Thyroid gland (tissue), 4 donors: ENCODE data around the gene SFXN5. TPM values are rescaled to one million over a fixed set of nuclear protein-coding genes. Genes with fewer than 3 reads are reported as not detected.

Source experiments
- DNase-seq, 2 donors: peaks; one replicate each; pipeline ENCODE4 v3.0.0-alpha.2; 2019
- H3K27ac ChIP-seq, 3 donors: fragments of 200-600 bp; sonication (generic); 1 replicate in 2 of 3; 2 replicates in 1 of 3; pipeline ENCODE4 v1.5.1; 2016 to 2019; ENCODE audit warnings: mild to moderate bottlenecking in 1 of 3, moderate library complexity in 1 of 3
- H3K27me3 ChIP-seq: fragments of 200-600 bp; sonication (generic); one replicate; pipeline ENCODE4 v1.5.1; 2019
- H3K36me3 ChIP-seq, 2 donors: fragments of 200-600 bp; sonication (generic); one replicate each; pipeline ENCODE4 v1.5.1; 2016 to 2019
- H3K4me1 ChIP-seq, 2 donors: fragments of 200-600 bp; sonication (generic); one replicate each; pipeline ENCODE4 v1.5.1; 2017 to 2019
- H3K4me3 ChIP-seq, 3 donors: fragments of 200-600 bp; sonication (generic); replicated peaks in 1 of 3; 1 replicate in 2 of 3; 2 replicates in 1 of 3; pipeline ENCODE4 v1.5.1; 2016; ENCODE audit warnings: mild to moderate bottlenecking in 1 of 3
- H3K9me3 ChIP-seq: fragments of 200-600 bp; sonication (generic); one replicate; pipeline ENCODE4 v1.5.1; 2017
- POLR2A ChIP-seq, 2 donors: fragments of 450-650 bp; IDR thresholded peaks; one replicate each; pipeline ENCODE4 v1.6.1; 2017; ENCODE audit warnings: antibody characterized with exemption in 2 of 2, mild to moderate bottlenecking in 2 of 2, moderate library complexity in 1 of 2
- WGBS, 2 donors: methylation state at CpG; one replicate each; pipeline ENCODE4 v1.1.5; 2017; 5-methylcytosine and 5-hydroxymethylcytosine counted together
- intact Hi-C: fragments of 100-400 bp; cut with DNase I; formaldehyde crosslinking; loops from one replicate; pipeline ENCODE4 v1.15.1; 2023
- total RNA-seq, 4 donors: library from RNA; depleted of rRNA; stranded (reverse); fragments of >200 nt; gene quantifications; one replicate each; pipeline ENCODE4 v1.2.3, GENCODE V29; 2016
- TF ChIP-seq, protein P1 (sequence below), 6 experiments: fragments of 200-600 bp in 3 of 6; fragments of 450-650 bp in 3 of 6; sonication (generic) in 3 of 6; IDR thresholded peaks; one replicate each; pipeline ENCODE4 v1.5.1; 2016 to 2019; ENCODE audit warnings: antibody characterized with exemption in 6 of 6, mild to moderate bottlenecking in 2 of 6, inconsistent platforms in 1 of 6, moderate library complexity in 1 of 6

The SFXN5 gene
- total RNA-seq, 4 donors from 2014 or later, result 10.3 to 17.2 (median 16.5) TPM

DNA sequence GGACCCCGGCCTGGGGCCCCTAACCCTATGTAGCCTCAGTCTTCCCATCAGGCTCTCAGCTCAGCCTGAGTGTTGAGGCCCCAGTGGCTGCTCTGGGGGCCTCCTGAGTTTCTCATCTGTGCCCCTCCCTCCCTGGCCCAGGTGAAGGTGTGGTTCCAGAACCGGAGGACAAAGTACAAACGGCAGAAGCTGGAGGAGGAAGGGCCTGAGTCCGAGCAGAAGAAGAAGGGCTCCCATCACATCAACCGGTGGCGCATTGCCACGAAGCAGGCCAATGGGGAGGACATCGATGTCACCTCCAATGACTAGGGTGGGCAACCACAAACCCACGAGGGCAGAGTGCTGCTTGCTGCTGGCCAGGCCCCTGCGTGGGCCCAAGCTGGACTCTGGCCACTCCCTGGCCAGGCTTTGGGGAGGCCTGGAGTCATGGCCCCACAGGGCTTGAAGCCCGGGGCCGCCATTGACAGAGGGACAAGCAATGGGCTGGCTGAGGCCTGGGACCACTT is 137.8 kb downstream of the SFXN5 start:
- DNase-seq, result no peak
- H3K27me3 ChIP-seq, result no peaks in the 10 kb centered on the region

DNA sequence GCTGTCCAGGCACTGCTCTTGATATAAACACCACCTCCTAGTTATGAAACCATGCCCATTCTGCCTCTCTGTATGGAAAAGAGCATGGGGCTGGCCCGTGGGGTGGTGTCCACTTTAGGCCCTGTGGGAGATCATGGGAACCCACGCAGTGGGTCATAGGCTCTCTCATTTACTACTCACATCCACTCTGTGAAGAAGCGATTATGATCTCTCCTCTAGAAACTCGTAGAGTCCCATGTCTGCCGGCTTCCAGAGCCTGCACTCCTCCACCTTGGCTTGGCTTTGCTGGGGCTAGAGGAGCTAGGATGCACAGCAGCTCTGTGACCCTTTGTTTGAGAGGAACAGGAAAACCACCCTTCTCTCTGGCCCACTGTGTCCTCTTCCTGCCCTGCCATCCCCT is 138.3 kb downstream of the SFXN5 start:
- H3K27ac ChIP-seq, result no peak overlapping the region
- no peak for TF ChIP-seq POLR2A (IDR thresholded peaks at IDR 0.05)
- TF ChIP-seq, protein P1, sequence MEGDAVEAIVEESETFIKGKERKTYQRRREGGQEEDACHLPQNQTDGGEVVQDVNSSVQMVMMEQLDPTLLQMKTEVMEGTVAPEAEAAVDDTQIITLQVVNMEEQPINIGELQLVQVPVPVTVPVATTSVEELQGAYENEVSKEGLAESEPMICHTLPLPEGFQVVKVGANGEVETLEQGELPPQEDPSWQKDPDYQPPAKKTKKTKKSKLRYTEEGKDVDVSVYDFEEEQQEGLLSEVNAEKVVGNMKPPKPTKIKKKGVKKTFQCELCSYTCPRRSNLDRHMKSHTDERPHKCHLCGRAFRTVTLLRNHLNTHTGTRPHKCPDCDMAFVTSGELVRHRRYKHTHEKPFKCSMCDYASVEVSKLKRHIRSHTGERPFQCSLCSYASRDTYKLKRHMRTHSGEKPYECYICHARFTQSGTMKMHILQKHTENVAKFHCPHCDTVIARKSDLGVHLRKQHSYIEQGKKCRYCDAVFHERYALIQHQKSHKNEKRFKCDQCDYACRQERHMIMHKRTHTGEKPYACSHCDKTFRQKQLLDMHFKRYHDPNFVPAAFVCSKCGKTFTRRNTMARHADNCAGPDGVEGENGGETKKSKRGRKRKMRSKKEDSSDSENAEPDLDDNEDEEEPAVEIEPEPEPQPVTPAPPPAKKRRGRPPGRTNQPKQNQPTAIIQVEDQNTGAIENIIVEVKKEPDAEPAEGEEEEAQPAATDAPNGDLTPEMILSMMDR (IDR thresholded peaks at IDR 0.05), result no peak
- H3K4me1 ChIP-seq, result no peaks in the 10 kb centered on the region
- no peaks in the 10 kb centered on the region for H3K27me3 ChIP-seq
- no peak overlapping the region for H3K4me3 ChIP-seq
- no peaks in the 10 kb centered on the region for H3K9me3 ChIP-seq
- 78 to 91% methylated on average over 5 of the region's 5 CpGs for WGBS, 2 donors
- no peaks in the 10 kb centered on the region for H3K36me3 ChIP-seq
- DNase-seq, result no peak
- intact Hi-C loops, result no loop called here

More for the DNA sequence above, 137.8 kb downstream of the SFXN5 start:
- TF ChIP-seq POLR2A (IDR thresholded peaks at IDR 0.05), result no peak
- TF ChIP-seq, protein P1 (IDR thresholded peaks at IDR 0.05), result no peak
- intact Hi-C loops, result no loop called here
- no peak overlapping the region for H3K27ac ChIP-seq
- H3K4me3 ChIP-seq, result no peak overlapping the region
- H3K9me3 ChIP-seq, result no peaks in the 10 kb centered on the region
- H3K4me1 ChIP-seq, result no peaks in the 10 kb centered on the region
- WGBS, 2 donors, result 93 to 95% methylated on average over 10 to 11 of the region's 12 CpGs
- H3K36me3 ChIP-seq, result no peaks in the 10 kb centered on the region

DNA sequence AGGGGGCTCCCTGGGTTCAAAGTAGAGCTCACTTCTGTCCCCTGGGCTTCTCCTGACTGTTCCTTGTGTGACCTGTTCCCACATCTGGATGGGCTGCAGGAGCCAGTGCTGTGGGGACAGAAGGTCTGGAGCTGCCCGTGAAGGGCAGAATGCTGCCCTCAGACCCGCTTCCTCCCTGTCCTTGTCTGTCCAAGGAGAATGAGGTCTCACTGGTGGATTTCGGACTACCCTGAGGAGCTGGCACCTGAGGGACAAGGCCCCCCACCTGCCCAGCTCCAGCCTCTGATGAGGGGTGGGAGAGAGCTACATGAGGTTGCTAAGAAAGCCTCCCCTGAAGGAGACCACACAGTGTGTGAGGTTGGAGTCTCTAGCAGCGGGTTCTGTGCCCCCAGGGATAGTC is 138.7 kb downstream of the SFXN5 start:
- intact Hi-C loops, result no loop called here
- Histone ChIP-seq H3K4me1 (no peaks in the 10 kb centered on the region), H3K9me3 (no peaks in the 10 kb centered on the region), H3K27ac (no peak overlapping the region), H3K4me3 (no peak overlapping the region), H3K36me3 (no peaks in the 10 kb centered on the region), H3K27me3 (no peaks in the 10 kb centered on the region)
- TF ChIP-seq, protein P1 (IDR thresholded peaks at IDR 0.05), result no peak
- no peak for TF ChIP-seq POLR2A (IDR thresholded peaks at IDR 0.05)
- DNase-seq, result no peak
- WGBS, 2 donors, result 91 to 100% methylated on average over 3 to 4 of the region's 4 CpGs

DNA sequence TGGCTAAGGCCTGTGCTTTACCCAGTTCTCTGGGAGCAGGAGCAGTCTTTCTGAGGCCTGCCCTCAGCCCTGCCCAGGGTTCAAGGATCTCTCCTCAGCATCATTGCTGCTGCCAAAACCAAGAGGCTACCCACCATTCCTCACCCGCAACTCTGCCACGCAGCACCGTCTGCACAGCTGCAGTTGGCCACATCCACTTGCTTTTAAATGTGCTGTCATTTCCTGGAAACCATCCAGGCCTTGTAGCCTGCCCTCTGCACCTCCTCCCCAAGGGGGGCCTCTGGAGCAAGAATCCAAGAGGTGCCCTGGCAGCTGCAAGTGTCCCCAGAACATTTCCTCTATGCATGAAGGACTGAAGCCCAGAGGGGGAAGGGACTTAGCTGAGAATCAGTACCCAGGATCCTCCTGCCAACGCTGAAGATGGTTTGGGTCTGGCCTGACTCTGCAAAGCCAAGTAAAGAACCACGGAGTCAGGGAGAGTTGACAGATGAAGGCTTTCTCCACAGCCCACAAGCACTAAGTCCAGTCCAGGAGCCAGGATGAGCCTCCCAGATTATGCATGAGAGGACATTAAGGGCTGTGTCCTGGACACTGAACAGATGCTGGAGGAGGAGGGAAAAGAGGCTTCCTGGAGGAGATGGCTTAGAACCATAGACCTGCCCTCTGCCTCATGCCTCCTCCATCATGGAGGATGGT is 139.3 kb downstream of the SFXN5 start:
- intact Hi-C loops, result no loop called here
- H3K36me3 ChIP-seq, result no peaks in the 10 kb centered on the region
- TF ChIP-seq, protein P1 (IDR thresholded peaks at IDR 0.05), result no peak
- no peak for TF ChIP-seq POLR2A (IDR thresholded peaks at IDR 0.05)
- no peak overlapping the region for H3K4me3 ChIP-seq
- 36 to 47% methylated on average over 4 to 5 of the region's 5 CpGs for WGBS, 2 donors
- H3K9me3 ChIP-seq, result no peaks in the 10 kb centered on the region
- H3K27me3 ChIP-seq, result no peaks in the 10 kb centered on the region
- DNase-seq, result no peak
- no peak overlapping the region for H3K27ac ChIP-seq
- no peaks in the 10 kb centered on the region for H3K4me1 ChIP-seq

DNA sequence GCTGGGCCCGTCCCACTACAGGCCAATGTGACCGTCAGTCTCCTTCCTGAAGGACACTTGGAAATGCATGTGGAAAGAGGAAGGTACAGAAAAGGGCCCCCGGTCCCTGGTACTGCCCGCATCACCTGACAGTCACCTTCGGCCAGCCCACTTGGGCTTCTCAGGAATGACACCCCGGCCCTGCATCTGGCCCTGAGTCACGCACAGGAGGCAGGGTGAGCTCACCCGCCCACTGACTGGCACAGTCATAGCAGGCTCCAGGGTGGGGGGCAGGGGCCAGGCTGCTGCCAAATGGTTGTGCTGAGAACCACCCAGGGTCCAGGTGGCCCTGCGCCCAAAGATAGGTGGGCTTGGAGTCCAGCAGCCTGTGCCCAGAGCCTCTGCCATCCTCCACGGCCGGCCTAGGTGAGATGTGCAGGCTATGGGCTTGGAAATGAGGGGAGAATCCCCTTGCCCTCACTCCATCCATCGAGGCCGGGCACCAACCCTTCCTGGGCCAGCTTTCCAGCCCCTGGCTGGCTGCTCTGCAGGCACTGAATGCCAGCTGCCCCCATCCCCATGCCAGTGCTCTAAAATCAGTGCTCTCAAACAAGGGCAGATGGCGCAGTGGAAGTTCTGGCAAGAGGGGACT is 140.1 kb downstream of the SFXN5 start:
- Histone ChIP-seq H3K4me1 (no peaks in the 10 kb centered on the region), H3K4me3 (no peak overlapping the region), H3K36me3 (no peaks in the 10 kb centered on the region), H3K27me3 (no peaks in the 10 kb centered on the region), H3K9me3 (no peaks in the 10 kb centered on the region), H3K27ac (no peak overlapping the region)
- 94 to 96% methylated on average over 13 to 14 of the region's 14 CpGs for WGBS, 2 donors
- TF ChIP-seq, protein P1 (IDR thresholded peaks at IDR 0.05), result no peak
- TF ChIP-seq POLR2A (IDR thresholded peaks at IDR 0.05), result no peak
- DNase-seq, result no peak
- intact Hi-C loops, result no loop called here
